Lower lobe of right lung (tissue), 2 donors: ENCODE data around the gene GLI2. TPM values are rescaled to one million over a fixed set of nuclear protein-coding genes. Genes with fewer than 3 reads are reported as not detected.

Source experiments
- ATAC-seq, 2 donors: fragments of 200-7000 bp; cut with Tn5 transposase; one replicate each; pipeline ENCODE4 v1.9.1; 2020 to 2022; ENCODE audit warnings: mild to moderate bottlenecking in 2 of 2, moderate library complexity in 2 of 2
- DNase-seq: peaks from one replicate; pipeline ENCODE4 v3.0.0-alpha.2; 2020
- H3K27ac ChIP-seq: fragments of 200-600 bp; one replicate; pipeline ENCODE4 v1.8.0; 2022
- H3K27me3 ChIP-seq: fragments of 200-600 bp; one replicate; pipeline ENCODE4 v1.8.0; 2022; ENCODE audit warnings: low read depth
- H3K36me3 ChIP-seq: fragments of 200-600 bp; one replicate; pipeline ENCODE4 v1.8.0; 2022; ENCODE audit warnings: mild to moderate bottlenecking
- H3K4me1 ChIP-seq: fragments of 200-600 bp; one replicate; pipeline ENCODE4 v1.8.0; 2022
- H3K4me3 ChIP-seq: fragments of 200-600 bp; one replicate; pipeline ENCODE4 v1.8.0; 2022; ENCODE audit warnings: mild to moderate bottlenecking
- H3K9me3 ChIP-seq: fragments of 200-600 bp; one replicate; pipeline ENCODE4 v1.8.0; 2022
- intact Hi-C: fragments of 100-400 bp; cut with DNase I; formaldehyde crosslinking; loops from one replicate; pipeline ENCODE4 v1.11.0; 2022
- total RNA-seq: library from RNA; stranded (reverse); fragmentation: NEBNext Ultra II Directional; extraction: Animal tissue kit (Norgen Biotek cat#: 25700); gene quantifications from one replicate; pipeline ENCODE4 v1.2.1, GENCODE V29; 2021
- TF ChIP-seq, protein P1 (sequence below): fragments of 200-600 bp; IDR thresholded peaks from one replicate; pipeline ENCODE4 v1.8.0; 2022; ENCODE audit warnings: antibody characterized with exemption, mild to moderate bottlenecking
- donor health status: DM: no; HTN: yes; CAD: no; lungs with severe emphysema.

The GLI2 gene
- total RNA-seq, 1 donor from 2014 or later, result 3.3 TPM

DNA sequence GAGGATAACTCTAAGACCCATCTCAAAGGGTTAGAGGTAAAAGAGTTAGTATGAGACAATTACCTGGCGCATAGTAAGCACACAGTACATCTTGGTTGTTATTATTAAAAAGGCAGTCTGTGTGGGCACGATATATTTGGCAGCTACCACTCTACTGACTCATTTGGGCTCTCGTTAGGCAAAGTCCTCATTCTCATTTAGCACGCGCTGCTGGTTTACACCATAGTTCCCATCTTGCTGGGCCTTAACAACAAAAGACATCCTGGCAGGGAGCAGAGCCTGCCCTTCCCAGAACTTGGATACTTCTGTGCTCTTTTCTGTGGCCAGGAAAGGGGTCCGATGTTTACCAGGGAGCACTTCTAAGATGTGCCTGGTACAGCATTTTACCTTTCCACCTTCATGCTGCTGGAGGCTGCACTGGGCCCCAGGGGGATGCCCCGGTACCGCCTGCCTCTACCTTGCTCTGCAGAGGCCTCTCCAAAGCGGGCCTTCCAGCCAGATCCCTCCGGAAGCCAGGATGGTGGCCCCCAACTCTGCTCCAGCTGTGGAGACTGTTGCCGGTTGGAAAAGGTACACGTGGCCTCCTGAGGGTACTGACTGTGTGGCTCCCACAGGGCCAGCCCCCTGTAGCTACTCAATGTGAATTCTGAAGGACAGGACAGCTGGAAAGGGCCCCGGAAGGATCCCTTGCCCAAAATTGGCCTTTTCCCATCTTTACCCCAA lies 15.0 kb downstream of the GLI2 start:
- H3K4me1 ChIP-seq, result no peaks in the 10 kb centered on the region
- no peaks in the 10 kb centered on the region for H3K27me3 ChIP-seq
- no peaks in the 10 kb centered on the region for H3K36me3 ChIP-seq
- intact Hi-C loops, result no loop called here
- DNase-seq, result no peak
- H3K4me3 ChIP-seq, result no peak overlapping the region
- peak in 1 of 2 donors; percentile 19 for ATAC-seq
- H3K9me3 ChIP-seq, result no peaks in the 10 kb centered on the region
- H3K27ac ChIP-seq, result no peak overlapping the region
- TF ChIP-seq, protein P1, sequence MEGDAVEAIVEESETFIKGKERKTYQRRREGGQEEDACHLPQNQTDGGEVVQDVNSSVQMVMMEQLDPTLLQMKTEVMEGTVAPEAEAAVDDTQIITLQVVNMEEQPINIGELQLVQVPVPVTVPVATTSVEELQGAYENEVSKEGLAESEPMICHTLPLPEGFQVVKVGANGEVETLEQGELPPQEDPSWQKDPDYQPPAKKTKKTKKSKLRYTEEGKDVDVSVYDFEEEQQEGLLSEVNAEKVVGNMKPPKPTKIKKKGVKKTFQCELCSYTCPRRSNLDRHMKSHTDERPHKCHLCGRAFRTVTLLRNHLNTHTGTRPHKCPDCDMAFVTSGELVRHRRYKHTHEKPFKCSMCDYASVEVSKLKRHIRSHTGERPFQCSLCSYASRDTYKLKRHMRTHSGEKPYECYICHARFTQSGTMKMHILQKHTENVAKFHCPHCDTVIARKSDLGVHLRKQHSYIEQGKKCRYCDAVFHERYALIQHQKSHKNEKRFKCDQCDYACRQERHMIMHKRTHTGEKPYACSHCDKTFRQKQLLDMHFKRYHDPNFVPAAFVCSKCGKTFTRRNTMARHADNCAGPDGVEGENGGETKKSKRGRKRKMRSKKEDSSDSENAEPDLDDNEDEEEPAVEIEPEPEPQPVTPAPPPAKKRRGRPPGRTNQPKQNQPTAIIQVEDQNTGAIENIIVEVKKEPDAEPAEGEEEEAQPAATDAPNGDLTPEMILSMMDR, result no peak

DNA sequence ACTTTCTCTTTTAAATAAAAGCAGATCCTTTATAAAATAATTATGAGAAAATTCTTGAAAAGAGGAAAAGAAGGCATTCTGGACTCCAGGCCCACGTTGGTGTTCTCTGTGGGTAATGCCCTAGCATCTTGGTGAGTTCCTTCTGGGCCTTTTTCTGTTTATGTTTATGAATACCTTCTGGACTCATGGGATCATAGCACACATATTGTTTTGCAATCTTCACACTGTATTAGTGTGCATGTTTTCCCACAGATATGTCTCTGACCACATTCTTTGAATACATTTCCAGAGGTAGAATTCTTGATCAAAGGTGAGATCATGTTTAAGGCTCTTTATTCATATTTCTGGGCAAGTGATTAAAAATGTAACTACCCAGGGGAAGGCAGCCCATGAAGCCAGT lies 15.9 kb downstream of the GLI2 start:
- Histone ChIP-seq H3K36me3 (no peaks in the 10 kb centered on the region), H3K4me1 (no peaks in the 10 kb centered on the region), H3K4me3 (no peak overlapping the region), H3K27me3 (no peaks in the 10 kb centered on the region), H3K9me3 (no peaks in the 10 kb centered on the region), H3K27ac (no peak overlapping the region)
- TF ChIP-seq, protein P1, result no peak
- ATAC-seq (no peak), DNase-seq (no peak)
- intact Hi-C loops, result no loop called here

DNA sequence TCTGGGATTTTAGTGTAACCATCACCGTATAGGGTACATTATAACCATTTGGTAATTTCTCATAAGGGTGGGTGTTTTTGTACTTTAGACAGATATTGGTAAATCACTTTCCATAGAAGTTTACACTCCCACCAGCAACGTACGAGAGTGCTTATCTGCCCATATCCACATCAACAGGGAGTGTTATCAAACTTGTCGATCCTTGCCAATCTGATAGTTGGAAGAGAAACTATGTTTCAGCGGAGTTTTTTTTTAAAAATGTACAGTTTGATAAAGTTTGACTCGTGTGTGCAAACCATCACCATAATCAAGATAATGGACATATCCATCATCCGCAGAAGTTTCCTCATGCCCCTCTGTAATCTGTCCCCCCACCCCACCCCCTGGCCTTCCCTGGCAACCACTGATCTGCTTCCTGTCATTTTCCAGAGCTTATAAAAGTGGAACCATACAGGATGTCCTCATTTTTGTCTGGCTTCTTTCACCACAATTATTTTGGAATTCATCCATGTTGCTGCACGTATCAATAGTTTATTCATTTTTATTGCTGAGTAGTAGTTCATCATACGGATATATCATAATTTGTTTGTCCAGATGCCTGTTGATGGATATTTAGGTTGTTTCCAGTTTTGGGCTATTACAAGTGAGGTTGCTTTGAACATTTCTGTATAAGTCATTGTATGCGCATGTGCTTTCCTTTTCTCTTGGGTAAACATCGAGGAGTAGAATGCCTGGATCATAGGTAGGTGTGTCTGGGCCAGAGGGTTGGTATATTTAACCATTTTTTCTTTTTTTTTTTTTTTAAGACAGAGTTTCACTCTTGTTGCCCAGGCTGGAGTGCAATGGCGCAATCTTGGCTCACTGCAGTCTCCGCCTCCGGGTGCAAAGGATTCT lies 18.6 kb downstream of the GLI2 start:
- intact Hi-C loops, result no loop called here
- no peak for DNase-seq
- TF ChIP-seq, protein P1, result no peak
- Histone ChIP-seq H3K4me3 (no peak overlapping the region), H3K9me3 (no peaks in the 10 kb centered on the region), H3K27me3 (no peaks in the 10 kb centered on the region), H3K4me1 (no peaks in the 10 kb centered on the region), H3K36me3 (no peaks in the 10 kb centered on the region), H3K27ac (no peak overlapping the region)
- ATAC-seq, result no peak

DNA sequence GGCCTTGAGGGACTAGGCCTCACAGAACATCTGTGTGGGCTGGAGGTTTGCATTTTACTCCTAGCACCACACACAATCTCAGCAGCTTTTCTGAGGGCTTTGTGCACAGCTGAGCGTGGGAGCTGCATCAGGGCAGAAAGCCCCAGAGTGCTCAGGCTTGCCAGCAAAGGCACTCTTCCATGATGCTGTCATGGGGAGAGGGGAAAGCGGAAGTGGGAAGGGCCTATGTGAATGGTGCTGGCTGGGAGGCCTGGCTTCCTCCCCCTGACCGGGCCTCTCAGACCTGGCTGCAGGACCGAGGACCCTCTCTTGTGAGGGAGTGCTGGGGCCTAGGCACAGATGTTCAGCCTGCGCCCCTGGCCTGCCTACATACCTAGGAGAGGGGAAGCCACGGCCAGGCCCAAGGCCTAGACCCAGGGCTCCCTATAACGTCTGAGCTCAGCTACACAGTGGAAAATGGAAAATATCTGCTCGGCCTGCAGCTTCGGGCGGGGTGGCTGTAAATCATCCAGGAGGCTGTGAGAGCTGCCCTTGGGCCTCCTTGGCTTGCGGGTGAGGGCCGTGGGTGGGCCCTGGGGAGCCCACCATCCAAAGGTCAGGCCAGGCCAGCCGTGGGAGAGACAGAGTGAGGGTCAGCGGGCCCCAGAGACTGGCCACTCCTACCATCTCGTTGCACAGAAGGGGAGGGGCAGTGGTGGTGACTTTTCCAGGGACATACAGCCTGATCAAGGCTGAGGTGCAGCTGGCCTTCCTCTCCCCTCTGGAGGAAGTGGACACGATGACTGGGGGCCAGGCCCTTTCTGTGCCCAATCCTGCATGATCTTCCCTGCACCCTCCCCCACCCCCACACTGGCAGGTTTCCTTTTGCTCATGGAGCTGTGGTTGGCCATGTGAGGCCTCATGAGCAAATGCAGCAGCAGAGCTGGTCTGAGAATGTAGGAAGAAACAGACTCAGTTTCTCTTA lies 22.8 kb downstream of the GLI2 start:
- Histone ChIP-seq H3K4me1 (no peaks in the 10 kb centered on the region), H3K36me3 (no peaks in the 10 kb centered on the region), H3K27me3 (peaks cover 8% of the 10 kb centered on the region), H3K27ac (peak overlapping the region; percentile 53), H3K9me3 (no peaks in the 10 kb centered on the region), H3K4me3 (no peak overlapping the region)
- peak; percentile 39 for DNase-seq
- intact Hi-C loops, result no loop called here
- TF ChIP-seq, protein P1, result no peak
- ATAC-seq, result peak; percentile 41 to 65
